SU-DHL-6 (cell line): ENCODE results near the gene HERC5.

Source experiments
- H2AFZ ChIP-seq: fragments of 200-600 bp; sonication (generic); 2 replicates; pipeline ENCODE4 v1.6.1; 2014; ENCODE audit warnings: low read depth, mild to moderate bottlenecking, moderate library complexity, mixed read lengths, antibody characterized with exemption, low read length; ENCODE audit not compliant: severe bottlenecking
- H3F3A ChIP-seq: fragments of 200-600 bp; shearing (Covaris generic); 2 replicates; pipeline ENCODE4 v1.6.0; 2016; ENCODE audit warnings: antibody characterized with exemption, mild to moderate bottlenecking; ENCODE audit not compliant: insufficient read depth
- H3K27ac ChIP-seq: fragments of 200-600 bp; sonication (generic); 2 replicates; pipeline ENCODE4 v1.5.1; 2016; ENCODE audit warnings: low read depth, mild to moderate bottlenecking, low read length, moderate library complexity, mixed read lengths
- H3K27me3 ChIP-seq: fragments of 200-600 bp; sonication (generic), shearing (Covaris generic); 2 replicates; pipeline ENCODE4 v1.6.0; 2014; ENCODE audit warnings: mild to moderate bottlenecking, low read length
- H3K36me3 ChIP-seq: fragments of 200-600 bp; sonication (generic); 2 replicates; pipeline ENCODE4 v1.6.1; 2014; ENCODE audit warnings: mild to moderate bottlenecking, low read length, mixed read lengths
- H3K4me2 ChIP-seq: fragments of 300-600, 200-600 bp; shearing (Covaris generic), sonication (generic); 2 replicates; pipeline ENCODE4 v1.6.0; 2014; ENCODE audit warnings: low read length, low read depth, mild to moderate bottlenecking; ENCODE audit not compliant: poor library complexity, severe bottlenecking
- H3K4me3 ChIP-seq: fragments of 200-600 bp; sonication (generic); 2 replicates; pipeline ENCODE4 v1.5.1; 2014; ENCODE audit warnings: antibody characterized with exemption, low read length, mild to moderate bottlenecking, mixed read lengths; ENCODE audit not compliant: insufficient read depth, poor library complexity, severe bottlenecking
- H3K79me2 ChIP-seq: fragments of 200-600 bp; sonication (generic); 2 replicates; pipeline ENCODE4 v1.6.1; 2014; ENCODE audit warnings: mild to moderate bottlenecking, low read length, moderate library complexity; ENCODE audit not compliant: insufficient read depth
- H3K9ac ChIP-seq: fragments of 200-600 bp; sonication (generic); 2 replicates; pipeline ENCODE4 v1.7.0; 2014; ENCODE audit warnings: mild to moderate bottlenecking, low read length
- H3K9me2 ChIP-seq: fragments of 200-600 bp; sonication (generic); replicated peaks from 2 replicates; pipeline ENCODE4 v1.6.1; 2014; ENCODE audit warnings: low read length; ENCODE audit not compliant: insufficient read depth
- H3K9me3 ChIP-seq: fragments of 200-600 bp; sonication (generic); 2 replicates; pipeline ENCODE4 v1.6.1; 2014; ENCODE audit warnings: low read length, mixed read lengths; ENCODE audit not compliant: insufficient read depth
- H4K20me1 ChIP-seq: fragments of 200-600 bp; sonication (generic); 2 replicates; pipeline ENCODE4 v1.6.1; 2014; ENCODE audit warnings: low read depth, mild to moderate bottlenecking, antibody characterized with exemption, low read length, moderate library complexity, mixed read lengths
- CTCF ChIP-seq: fragments of 200-600 bp; sonication (generic); IDR thresholded peaks from one replicate; pipeline ENCODE4 v1.5.1; 2017; ENCODE audit warnings: antibody characterized with exemption, mild to moderate bottlenecking, low read length, moderate library complexity; ENCODE audit not compliant: insufficient read depth, poor library complexity, severe bottlenecking
- EZH2phosphoT487 ChIP-seq: fragments of 200-600 bp; sonication (generic), shearing (Covaris generic); conservative IDR thresholded peaks from 2 replicates; pipeline ENCODE4 v1.6.1; 2018; ENCODE audit warnings: mild to moderate bottlenecking, antibody characterized with exemption, low read length, moderate library complexity, mixed read lengths

The HERC5 gene

GRCh38 chr4:88415982-88416381 is 40.9 kb upstream of the HERC5 start:
- H3F3A ChIP-seq: no peaks in the 10 kb centered on the region
- no peak overlapping the region for H3K9ac ChIP-seq
- H2AFZ ChIP-seq: no peak overlapping the region
- H3K9me2 ChIP-seq: no peaks in the 10 kb centered on the region
- H3K4me3 ChIP-seq: no peak overlapping the region
- H4K20me1 ChIP-seq: no peaks in the 10 kb centered on the region
- no peak overlapping the region for H3K4me2 ChIP-seq
- no peaks in the 10 kb centered on the region for H3K9me3 ChIP-seq
- H3K36me3 ChIP-seq: no peaks in the 10 kb centered on the region
- H3K79me2 ChIP-seq: no peaks in the 10 kb centered on the region
- TF ChIP-seq EZH2phosphoT487: no peak
- no peak overlapping the region for H3K27ac ChIP-seq
- H3K27me3 ChIP-seq: no peaks in the 10 kb centered on the region

- Histone ChIP-seq H3K36me3 (no peaks in the 10 kb centered on the region), H3K9me2 (no peaks in the 10 kb centered on the region), H3F3A (no peaks in the 10 kb centered on the region), H2AFZ (no peak overlapping the region), H3K27ac (no peak overlapping the region), H4K20me1 (no peaks in the 10 kb centered on the region), H3K4me2 (no peak overlapping the region), H3K27me3 (no peaks in the 10 kb centered on the region), H3K9ac (no peak overlapping the region), H3K9me3 (no peaks in the 10 kb centered on the region), H3K79me2 (no peaks in the 10 kb centered on the region), H3K4me3 (no peak overlapping the region)
- TF ChIP-seq EZH2phosphoT487 (no peak), CTCF (no peak)
Observed at GRCh38 chr4:88418411-88418810, 38.5 kb upstream of the HERC5 start.

GRCh38 chr4:88419874-88420273 is 37.0 kb upstream of the HERC5 start:
- H4K20me1 ChIP-seq: no peaks in the 10 kb centered on the region
- H2AFZ ChIP-seq: no peak overlapping the region
- TF ChIP-seq CTCF (no peak), EZH2phosphoT487 (no peak)
- no peak overlapping the region for H3K9ac ChIP-seq
- no peaks in the 10 kb centered on the region for H3K9me2 ChIP-seq
- no peak overlapping the region for H3K4me2 ChIP-seq
- no peak overlapping the region for H3K4me3 ChIP-seq
- H3K27ac ChIP-seq: no peak overlapping the region
- H3K36me3 ChIP-seq: no peaks in the 10 kb centered on the region
- no peaks in the 10 kb centered on the region for H3K9me3 ChIP-seq
- H3F3A ChIP-seq: no peaks in the 10 kb centered on the region
- no peaks in the 10 kb centered on the region for H3K79me2 ChIP-seq
- no peaks in the 10 kb centered on the region for H3K27me3 ChIP-seq

- Histone ChIP-seq H3K27ac (no peak overlapping the region), H3F3A (no peaks in the 10 kb centered on the region), H4K20me1 (no peaks in the 10 kb centered on the region), H3K4me3 (no peak overlapping the region), H3K27me3 (no peaks in the 10 kb centered on the region), H3K9me2 (no peaks in the 10 kb centered on the region), H3K36me3 (no peaks in the 10 kb centered on the region), H3K9ac (no peak overlapping the region), H3K9me3 (no peaks in the 10 kb centered on the region), H2AFZ (no peak overlapping the region), H3K4me2 (no peak overlapping the region), H3K79me2 (no peaks in the 10 kb centered on the region)
- TF ChIP-seq CTCF (no peak), EZH2phosphoT487 (no peak)
Observed at GRCh38 chr4:88420844-88421243, 36.1 kb upstream of the HERC5 start.
